ENCODE results near the gene TAMM41.

- no peak for TF ChIP-seq CTCF (IDR thresholded peaks at IDR 0.05 in 8 of 11, conservative IDR thresholded peaks at IDR 0.05 in 3 of 11)
- TF ChIP-seq POLR2A (IDR thresholded peaks at IDR 0.05) = no peak
- no peak for TF ChIP-seq POLR2AphosphoS5 (IDR thresholded peaks at IDR 0.05)
These were observed 32.2 kb upstream of the TAMM41 start for GRCh38 chr3:11878837-11879236.
